DOHH2 (cell line): Measurements from ENCODE around the gene CBX7.

Experiments used
- H3F3A ChIP-seq: fragments of 200-600 bp; sonication (generic), shearing (Covaris generic); 2 replicates; pipeline ENCODE4 v1.6.0; 2016; ENCODE audit warnings: antibody characterized with exemption, mild to moderate bottlenecking; ENCODE audit not compliant: control insufficient read depth, insufficient read depth
- H3K27ac ChIP-seq: fragments of 200-600 bp; sonication (generic); 2 replicates; pipeline ENCODE4 v1.5.1; 2014; ENCODE audit warnings: low read depth, mild to moderate bottlenecking, low read length, moderate library complexity
- H3K27me3 ChIP-seq: fragments of 200-600 bp; sonication (generic); 2 replicates; pipeline ENCODE4 v1.6.1; 2014; ENCODE audit warnings: mild to moderate bottlenecking, low read length, mixed read lengths; ENCODE audit not compliant: control insufficient read depth
- H3K36me3 ChIP-seq: fragments of 200-600 bp; sonication (generic); 2 replicates; pipeline ENCODE4 v1.6.1; 2014; ENCODE audit warnings: mild to moderate bottlenecking, low read length, moderate library complexity, mixed read lengths; ENCODE audit not compliant: control insufficient read depth
- H3K4me1 ChIP-seq: fragments of 200-600 bp; sonication (generic); 2 replicates; pipeline ENCODE4 v1.6.1; 2014; ENCODE audit warnings: mild to moderate bottlenecking, low read length, mixed read lengths; ENCODE audit not compliant: control insufficient read depth
- H3K4me2 ChIP-seq: fragments of 200-600 bp; sonication (generic); 2 replicates; pipeline ENCODE4 v1.6.0; 2014; ENCODE audit warnings: mild to moderate bottlenecking, low read length, moderate library complexity
- H3K4me3 ChIP-seq: fragments of 200-600 bp; sonication (generic); 2 replicates; pipeline ENCODE4 v1.5.1; 2014; ENCODE audit warnings: mild to moderate bottlenecking, low read length, mixed read lengths
- H3K79me2 ChIP-seq: fragments of 200-600 bp; sonication (generic); 2 replicates; pipeline ENCODE4 v1.6.1; 2014; ENCODE audit warnings: mild to moderate bottlenecking, low read length, mixed read lengths; ENCODE audit not compliant: control insufficient read depth
- H3K9me2 ChIP-seq: fragments of 200-600 bp; sonication (generic); replicated peaks from 2 replicates; pipeline ENCODE4 v1.6.1; 2014; ENCODE audit warnings: mild to moderate bottlenecking, low read length, mixed read lengths; ENCODE audit not compliant: control insufficient read depth
- H3K9me3 ChIP-seq: fragments of 200-600 bp; sonication (generic); 2 replicates; pipeline ENCODE4 v1.6.1; 2014; ENCODE audit warnings: antibody characterized with exemption, low read length, mixed read lengths; ENCODE audit not compliant: control insufficient read depth, insufficient read depth
- H4K20me1 ChIP-seq: fragments of 200-600 bp; sonication (generic); 2 replicates; pipeline ENCODE4 v1.6.0; 2014; ENCODE audit warnings: low read depth, mild to moderate bottlenecking, antibody characterized with exemption, low read length, moderate library complexity; ENCODE audit not compliant: control insufficient read depth, insufficient read depth
- CTCF ChIP-seq: fragments of 200-600 bp; sonication (generic); IDR thresholded peaks from one replicate; pipeline ENCODE4 v1.5.1; 2014; ENCODE audit warnings: antibody characterized with exemption, mild to moderate bottlenecking, low read depth, low read length; ENCODE audit not compliant: poor library complexity, severe bottlenecking
- EZH2phosphoT487 ChIP-seq: fragments of 200-600 bp; sonication (generic); IDR thresholded peaks from 2 replicates; pipeline ENCODE4 v1.6.1; 2017; ENCODE audit warnings: borderline replicate concordance, mild to moderate bottlenecking, antibody characterized with exemption, low read length, moderate library complexity, mixed read lengths

Gene CBX7

DNA sequence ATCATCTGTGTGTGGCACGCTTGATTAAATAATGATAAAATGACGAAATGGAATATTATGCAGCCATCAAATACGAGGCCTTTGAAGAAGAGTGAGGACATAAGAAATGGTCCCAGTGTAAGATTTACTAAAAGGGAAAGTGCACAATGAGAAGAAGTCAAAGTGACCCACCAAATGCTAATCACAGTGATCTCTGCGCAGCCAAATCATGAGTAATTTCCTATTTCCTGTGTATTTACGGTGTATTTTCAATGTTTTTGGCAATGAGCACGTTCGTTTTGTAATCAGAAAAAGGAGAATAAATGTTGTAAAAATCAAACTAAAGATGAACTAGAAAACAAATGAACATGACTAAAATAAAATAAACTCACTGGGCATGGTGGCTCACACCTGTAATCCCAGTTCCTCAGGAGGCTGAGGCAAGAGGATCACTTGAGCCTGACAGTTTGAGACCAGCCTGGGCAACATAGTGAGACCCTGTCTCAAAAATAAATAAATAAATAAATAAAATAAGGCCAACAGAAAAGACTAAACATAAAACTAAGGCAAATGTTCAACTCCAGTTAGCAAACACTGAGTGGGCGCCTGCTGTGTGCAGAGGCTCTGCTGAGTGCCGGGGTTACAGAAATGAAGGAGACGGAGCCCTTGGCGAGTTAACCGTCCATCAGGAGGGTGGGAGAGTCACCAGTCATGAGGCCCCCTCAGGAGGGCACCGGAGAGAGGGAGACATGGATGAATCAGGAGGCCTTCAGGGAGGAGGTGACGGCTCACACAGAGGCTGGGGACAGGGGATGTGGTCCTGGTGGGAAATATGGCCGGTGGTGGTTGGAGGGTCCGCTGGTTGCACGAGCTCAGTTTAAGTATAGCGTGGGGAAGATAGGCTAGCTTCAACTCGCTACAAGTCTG, 26.0 kb upstream of the CBX7 start:
- no peak for TF ChIP-seq EZH2phosphoT487
- no peak for TF ChIP-seq CTCF
- no peaks in the 10 kb centered on the region for H3K79me2 ChIP-seq
- H3K9me2 ChIP-seq: no peaks in the 10 kb centered on the region
- H3F3A ChIP-seq: no peaks in the 10 kb centered on the region
- no peak overlapping the region for H3K27ac ChIP-seq
- H3K9me3 ChIP-seq: no peaks in the 10 kb centered on the region
- H3K4me1 ChIP-seq: peaks cover 18% of the 10 kb centered on the region
- H3K4me2 ChIP-seq: no peak overlapping the region
- no peak overlapping the region for H3K4me3 ChIP-seq
- no peaks in the 10 kb centered on the region for H4K20me1 ChIP-seq
- H3K36me3 ChIP-seq: no peaks in the 10 kb centered on the region
- no peaks in the 10 kb centered on the region for H3K27me3 ChIP-seq

DNA sequence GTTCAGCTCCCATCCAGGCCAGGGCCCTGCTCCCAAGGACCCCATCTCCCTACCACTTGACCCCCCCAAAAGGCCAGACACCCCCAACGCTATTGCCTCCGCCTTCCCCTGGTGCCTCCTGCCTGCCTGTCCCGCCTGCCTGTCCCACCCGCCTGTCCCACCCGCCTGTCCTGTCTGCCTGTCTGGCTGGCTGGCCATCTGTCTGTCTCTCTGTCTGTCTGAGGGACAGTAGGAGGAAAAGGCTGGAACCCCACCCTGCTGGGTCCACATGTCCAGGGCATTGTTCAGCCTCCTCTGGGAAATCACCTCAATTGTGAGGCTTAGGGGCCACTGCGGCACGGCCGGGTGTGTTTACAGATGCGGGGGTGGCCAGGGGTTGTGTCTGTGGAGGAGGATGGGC, 25.3 kb upstream of the CBX7 start:
- no peaks in the 10 kb centered on the region for H3K36me3 ChIP-seq
- H3K9me2 ChIP-seq: no peaks in the 10 kb centered on the region
- H3K79me2 ChIP-seq: no peaks in the 10 kb centered on the region
- H3F3A ChIP-seq: no peaks in the 10 kb centered on the region
- peaks cover 24% of the 10 kb centered on the region for H3K4me1 ChIP-seq
- H3K27me3 ChIP-seq: no peaks in the 10 kb centered on the region
- no peak overlapping the region for H3K4me3 ChIP-seq
- TF ChIP-seq CTCF (no peak), EZH2phosphoT487 (no peak)
- no peak overlapping the region for H3K4me2 ChIP-seq
- H4K20me1 ChIP-seq: no peaks in the 10 kb centered on the region
- H3K9me3 ChIP-seq: no peaks in the 10 kb centered on the region
- H3K27ac ChIP-seq: no peak overlapping the region

DNA sequence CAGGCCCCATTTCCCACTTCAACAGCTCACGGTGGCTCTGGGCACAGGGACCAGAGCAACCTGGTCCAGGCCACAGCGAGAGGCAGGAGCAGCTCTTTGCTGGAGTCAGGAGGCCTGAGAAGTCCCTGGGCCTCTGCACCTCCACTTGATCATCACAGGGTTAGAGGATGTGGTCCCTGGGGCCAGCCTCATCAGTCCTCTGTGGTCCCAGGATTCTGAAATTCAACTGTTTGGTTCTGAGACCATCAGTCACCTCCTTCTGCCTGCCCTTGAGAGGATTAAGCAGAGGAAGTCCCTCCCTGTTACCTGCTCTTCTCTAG, 24.9 kb upstream of the CBX7 start:
- Histone ChIP-seq H3K36me3 (no peaks in the 10 kb centered on the region), H3K4me2 (no peak overlapping the region), H3K4me1 (peaks cover 28% of the 10 kb centered on the region), H3K27ac (no peak overlapping the region), H3K79me2 (no peaks in the 10 kb centered on the region), H4K20me1 (no peaks in the 10 kb centered on the region), H3K9me3 (no peaks in the 10 kb centered on the region), H3K4me3 (no peak overlapping the region), H3K27me3 (no peaks in the 10 kb centered on the region), H3K9me2 (no peaks in the 10 kb centered on the region), H3F3A (no peaks in the 10 kb centered on the region)
- TF ChIP-seq CTCF (no peak), EZH2phosphoT487 (no peak)
